IPS-NIHi7 (cell line): ENCODE data around the gene MICU1.
"Not testable (repeated sequence)": the region's sequence is repeated elsewhere in the genome, so short reads cannot be mapped to it uniquely, and the experiment has no call there.

Experiments
- DNase-seq: peaks from one replicate; pipeline ENCODE4 v3.0.0; 2012; ENCODE audit warnings: mixed read lengths; ENCODE audit errors: extremely low spot score

Gene MICU1

DNA sequence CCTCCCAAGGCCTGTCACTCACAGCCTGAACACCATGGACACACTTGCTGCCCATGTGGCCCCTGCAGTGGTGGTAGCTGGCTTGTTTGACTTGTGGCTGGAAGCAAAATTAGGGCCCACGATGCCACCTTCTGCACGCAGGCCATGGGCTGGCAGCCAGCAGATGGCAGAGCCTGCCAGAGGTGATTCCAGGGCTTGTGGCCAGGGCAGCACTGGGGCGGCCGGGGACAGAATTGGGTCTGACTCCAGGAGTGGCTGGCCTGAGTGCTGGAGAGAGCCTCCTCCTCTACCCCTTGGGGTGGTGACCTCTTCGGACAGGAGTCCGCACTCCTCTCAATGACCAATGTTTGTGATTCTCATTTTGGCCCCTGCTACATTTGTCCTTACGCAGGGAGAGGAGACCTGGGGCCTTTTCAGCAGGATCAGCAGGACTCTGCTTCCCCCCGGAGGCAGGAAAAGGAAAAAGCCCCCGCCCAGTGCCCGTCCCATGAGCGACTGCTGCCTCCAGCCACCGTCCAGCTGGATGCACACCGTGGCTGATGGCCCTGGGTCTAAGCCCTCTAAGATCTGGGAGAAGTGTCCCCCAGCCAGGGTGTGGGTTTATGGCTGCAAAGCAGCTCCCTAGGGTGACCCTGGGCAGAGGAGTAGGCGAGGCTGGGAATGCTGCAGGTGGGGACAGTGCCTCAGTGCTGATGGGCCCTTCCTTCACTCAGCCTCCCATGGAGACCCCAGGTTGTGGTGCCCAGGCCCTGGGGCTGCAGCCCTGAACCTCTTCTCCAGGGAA is 297.6 kb downstream of the MICU1 start:
- peak; percentile 70 for DNase-seq

GRCh38 chr10:72326665-72327603 is 298.9 kb downstream of the MICU1 start:
- DNase-seq: not testable (repeated sequence)

GRCh38 chr10:72325243-72326175 is 300.4 kb downstream of the MICU1 start:
- DNase-seq: not testable (repeated sequence)

GRCh38 chr10:72323771-72324191 is 302.1 kb downstream of the MICU1 start:
- no peak for DNase-seq

GRCh38 chr10:72323108-72323749 is 302.6 kb downstream of the MICU1 start:
- DNase-seq: no peak

GRCh38 chr10:72322280-72323058 is 303.4 kb downstream of the MICU1 start:
- no peak for DNase-seq

DNA sequence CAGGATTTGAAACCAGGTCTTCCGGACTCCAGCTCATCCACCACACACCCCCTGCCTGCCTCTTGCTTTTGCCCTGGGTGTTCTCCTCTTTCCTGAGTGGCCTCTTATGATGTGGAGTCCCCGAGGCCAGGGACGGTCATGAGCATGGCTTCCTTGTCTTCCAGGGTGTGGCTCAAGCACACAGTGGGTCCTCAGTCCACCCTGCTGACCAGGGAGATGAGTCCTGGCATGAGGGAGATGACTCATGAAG is 303.9 kb downstream of the MICU1 start:
- no peak for DNase-seq

DNA sequence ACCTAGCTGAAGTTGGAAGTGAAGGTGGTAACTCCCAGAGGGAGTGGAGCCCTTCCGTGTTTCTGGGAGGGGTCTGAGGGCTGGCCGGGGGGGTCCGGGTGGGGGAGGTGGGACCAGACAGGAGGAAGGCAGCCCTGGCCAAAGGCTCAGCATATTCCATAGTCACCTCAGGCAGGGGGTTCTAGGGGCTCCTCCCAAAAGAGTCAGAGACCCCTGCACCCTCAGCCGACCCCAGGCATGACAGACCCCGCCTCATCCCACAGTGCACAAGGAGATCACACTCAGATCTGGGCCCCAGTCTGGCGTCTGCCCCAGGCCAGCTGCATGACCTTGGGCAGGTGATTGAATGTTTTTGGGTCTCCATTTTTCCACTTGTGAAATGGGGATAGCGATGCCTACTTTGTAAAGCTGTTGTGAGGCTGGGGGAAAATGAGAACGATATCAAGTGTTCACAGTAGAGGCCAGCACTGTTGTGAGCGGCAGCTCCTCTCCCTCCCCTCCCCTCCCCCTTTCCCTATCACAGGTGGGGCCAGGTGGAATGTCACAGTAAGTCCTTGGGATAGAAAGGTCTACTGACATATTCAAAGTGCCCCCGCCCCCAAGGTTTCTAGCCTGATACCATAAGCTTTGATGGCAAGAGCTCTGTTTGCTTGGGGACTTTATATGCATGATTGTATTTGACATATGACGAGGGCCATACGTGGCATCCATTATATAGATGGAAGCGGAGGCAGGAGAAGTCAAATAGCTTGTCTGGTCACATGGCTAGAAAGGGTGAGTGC is 304.4 kb downstream of the MICU1 start:
- DNase-seq: no peak

DNA sequence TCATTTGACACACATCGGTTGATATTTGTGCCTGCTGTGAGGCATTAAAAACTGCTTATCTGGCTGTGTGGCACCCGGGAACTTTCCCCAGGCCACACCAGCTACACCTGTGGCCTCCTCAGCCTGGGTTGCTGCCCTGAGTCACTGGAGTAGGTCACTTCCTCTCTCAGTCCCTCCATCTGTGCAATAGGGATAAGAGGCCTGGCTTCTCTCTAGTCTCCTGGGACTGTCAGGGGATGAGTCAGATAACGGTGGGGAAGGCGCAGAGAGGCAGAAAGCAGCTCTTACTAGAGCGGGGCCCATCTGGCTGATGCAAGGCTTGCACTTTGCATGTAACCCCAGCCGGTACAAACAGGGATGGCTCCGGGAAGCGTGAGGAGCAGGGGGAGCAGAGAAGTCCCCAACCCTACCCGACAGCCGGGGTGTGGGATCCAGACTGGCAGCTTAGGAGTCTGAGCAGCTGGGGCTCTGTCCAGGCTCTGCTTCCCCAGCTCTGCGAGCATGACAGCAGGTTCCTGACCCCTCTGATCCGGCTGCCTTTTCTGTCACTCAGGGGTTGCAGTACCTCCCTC is 305.1 kb downstream of the MICU1 start:
- DNase-seq: peak; percentile 67

DNA sequence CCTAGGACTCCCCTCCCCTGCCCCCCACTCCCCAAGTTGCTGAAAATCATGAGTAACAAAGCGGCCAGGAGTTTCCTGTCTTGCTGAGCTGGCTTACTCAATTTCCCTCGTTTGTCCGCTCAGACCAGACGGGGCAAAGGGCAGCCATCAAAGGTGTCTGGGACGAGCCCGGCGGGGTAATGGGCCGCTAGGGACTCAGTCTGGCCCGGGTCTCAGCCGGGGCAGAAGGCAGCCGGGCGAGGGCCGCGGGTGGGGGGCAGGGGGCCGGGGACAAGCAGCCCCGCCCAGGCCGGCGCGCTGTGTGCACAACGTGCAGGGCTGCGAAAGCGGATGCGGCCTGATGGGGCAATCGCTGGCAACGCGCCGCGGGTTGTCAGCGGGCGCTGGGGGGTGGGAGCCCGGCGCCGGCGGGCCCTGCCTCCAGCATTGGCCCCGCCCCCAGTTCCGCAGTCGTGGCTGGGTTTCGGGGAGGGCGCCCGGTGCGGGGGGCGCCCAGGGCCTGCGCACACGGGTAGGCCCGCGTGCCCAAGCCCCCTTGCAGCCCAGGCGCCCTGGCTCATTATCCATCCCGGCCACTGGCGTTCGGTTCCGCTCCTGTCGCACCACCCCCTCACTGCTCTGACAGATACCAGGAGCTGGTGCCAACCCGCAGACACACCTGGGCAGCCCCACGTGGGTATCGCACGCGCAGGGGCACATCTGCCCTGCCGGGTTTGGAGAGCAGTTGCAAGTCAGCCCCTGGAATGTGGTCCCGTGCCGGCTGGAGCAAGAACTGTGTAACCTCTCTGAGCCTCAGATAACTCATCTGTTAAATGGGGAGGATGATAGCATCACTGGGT is 306.2 kb downstream of the MICU1 start:
- DNase-seq: peak; percentile 81

DNA sequence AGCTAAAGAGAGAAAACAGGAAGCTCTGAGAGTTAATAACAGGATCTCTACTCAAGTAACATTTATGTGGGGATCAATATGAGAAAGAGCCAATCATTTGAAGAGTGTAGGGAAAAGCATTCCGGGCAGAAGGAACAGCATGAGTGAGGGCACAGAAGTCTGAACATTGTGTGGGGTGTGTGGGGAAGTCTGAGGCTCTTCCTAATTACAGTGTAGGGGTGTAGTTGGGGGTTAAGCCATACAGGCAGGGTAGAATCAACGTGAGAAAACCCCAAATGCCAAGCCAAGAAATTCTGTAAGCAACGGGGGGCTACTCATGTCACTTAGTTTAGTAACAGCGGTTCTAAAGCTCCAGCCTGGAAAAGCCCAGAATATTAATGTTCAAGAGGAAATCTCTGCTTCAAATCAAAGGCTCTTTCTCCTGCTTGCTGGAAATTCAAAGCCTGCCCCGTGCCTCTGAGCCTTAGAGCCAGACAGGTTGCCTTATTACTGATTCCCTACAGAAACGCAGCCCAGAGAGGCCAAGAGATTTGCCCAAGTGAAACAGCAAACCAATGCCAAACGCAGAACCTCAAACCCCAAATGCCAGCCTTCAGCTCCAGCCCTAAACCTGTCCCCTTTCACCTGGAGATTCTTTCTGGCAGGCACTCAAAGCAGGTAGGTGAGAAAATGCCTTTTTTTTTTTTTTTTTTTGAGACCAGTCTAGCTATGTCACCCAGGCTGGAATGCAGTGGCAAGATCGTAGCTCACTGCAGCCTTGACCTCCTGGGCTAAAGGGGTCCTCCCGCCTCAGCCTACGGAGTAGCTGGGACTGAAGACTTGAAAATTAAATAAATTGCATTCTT is 307.2 kb downstream of the MICU1 start:
- DNase-seq: no peak
